ENCODE measurements around the gene EIPR1. TPM values are rescaled to one million over a fixed set of nuclear protein-coding genes. Genes with fewer than 3 reads are reported as not detected.

The EIPR1 gene
- total and polyA plus RNA-seq, 9 donors, result 16.9 to 22.8 (median 18.7) TPM

- no peak for DNase-seq
- no peak overlapping the region for H3K27ac ChIP-seq (ENCODE audit: low read length)
- no peaks in the 10 kb centered on the region for H3K4me1 ChIP-seq (ENCODE audit: control insufficient read depth, insufficient read depth, low read length)
- no CpG with 5 or more reads among the region's 6 CpGs for WGBS (ENCODE audit: insufficient coverage)
- H3K36me3 ChIP-seq (ENCODE audit: control insufficient read depth, insufficient read depth, low read length), result no peaks in the 10 kb centered on the region
- H3K27me3 ChIP-seq (ENCODE audit: control insufficient read depth, insufficient read depth, low read length), result no peaks in the 10 kb centered on the region
- H3K9me3 ChIP-seq (replicated peaks; ENCODE audit: control insufficient read depth, low read depth, low read length), result peaks cover 7% of the 10 kb centered on the region
- H3K4me3 ChIP-seq (ENCODE audit: low read length), result no peak overlapping the region
These were observed 215.1 kb downstream of the EIPR1 start for GRCh38 chr2:3162442-3163077.

GRCh38 chr2:3160751-3161330, 216.8 kb downstream of the EIPR1 start:
- DNase-seq, result no peak
- H3K27ac ChIP-seq (ENCODE audit: low read length), result no peak overlapping the region
- H3K9me3 ChIP-seq (replicated peaks; ENCODE audit: control insufficient read depth, low read depth, low read length), result peaks cover 7% of the 10 kb centered on the region
- no peaks in the 10 kb centered on the region for H3K4me1 ChIP-seq (ENCODE audit: control insufficient read depth, insufficient read depth, low read length)
- no peaks in the 10 kb centered on the region for H3K36me3 ChIP-seq (ENCODE audit: control insufficient read depth, insufficient read depth, low read length)
- WGBS (ENCODE audit: insufficient coverage), result 100% methylated on average over 1 of the region's 6 CpGs
- H3K27me3 ChIP-seq (ENCODE audit: control insufficient read depth, insufficient read depth, low read length), result no peaks in the 10 kb centered on the region
- no peak overlapping the region for H3K4me3 ChIP-seq (ENCODE audit: low read length)

GRCh38 chr2:3159782-3160545, 217.7 kb downstream of the EIPR1 start:
- no peak overlapping the region for H3K27ac ChIP-seq (ENCODE audit: low read length)
- no peaks in the 10 kb centered on the region for H3K4me1 ChIP-seq (ENCODE audit: control insufficient read depth, insufficient read depth, low read length)
- peaks cover 7% of the 10 kb centered on the region for H3K9me3 ChIP-seq (replicated peaks; ENCODE audit: control insufficient read depth, low read depth, low read length)
- 65% methylated on average over 13 of the region's 23 CpGs for WGBS (ENCODE audit: insufficient coverage)
- H3K4me3 ChIP-seq (ENCODE audit: low read length), result no peak overlapping the region
- no peak for DNase-seq
- H3K36me3 ChIP-seq (ENCODE audit: control insufficient read depth, insufficient read depth, low read length), result no peaks in the 10 kb centered on the region
- H3K27me3 ChIP-seq (ENCODE audit: control insufficient read depth, insufficient read depth, low read length), result no peaks in the 10 kb centered on the region

GRCh38 chr2:3154700-3155099, 222.9 kb downstream of the EIPR1 start:
- Histone ChIP-seq H3K9me3 (replicated peaks; ENCODE audit: control insufficient read depth, low read depth, low read length) (peaks cover 3% of the 10 kb centered on the region), H3K4me1 (ENCODE audit: control insufficient read depth, insufficient read depth, low read length) (peaks cover 5% of the 10 kb centered on the region), H3K4me3 (ENCODE audit: low read length) (no peak overlapping the region), H3K27ac (ENCODE audit: low read length) (no peak overlapping the region), H3K27me3 (ENCODE audit: control insufficient read depth, insufficient read depth, low read length) (no peaks in the 10 kb centered on the region), H3K36me3 (ENCODE audit: control insufficient read depth, insufficient read depth, low read length) (no peaks in the 10 kb centered on the region)
- 73% methylated on average over 7 of the region's 9 CpGs for WGBS (ENCODE audit: insufficient coverage)
- no peak for DNase-seq

- Histone ChIP-seq H3K27ac (ENCODE audit: low read length) (no peak overlapping the region), H3K9me3 (replicated peaks; ENCODE audit: control insufficient read depth, low read depth, low read length) (peaks cover 3% of the 10 kb centered on the region), H3K4me1 (ENCODE audit: control insufficient read depth, insufficient read depth, low read length) (peaks cover 8% of the 10 kb centered on the region), H3K4me3 (ENCODE audit: low read length) (no peak overlapping the region), H3K36me3 (ENCODE audit: control insufficient read depth, insufficient read depth, low read length) (no peaks in the 10 kb centered on the region), H3K27me3 (ENCODE audit: control insufficient read depth, insufficient read depth, low read length) (no peaks in the 10 kb centered on the region)
- DNase-seq, result no peak
- WGBS (ENCODE audit: insufficient coverage), result 60% methylated on average over 1 of the region's 7 CpGs
These were observed 223.5 kb downstream of the EIPR1 start for GRCh38 chr2:3154146-3154545.

- H3K27ac ChIP-seq (ENCODE audit: low read length), result no peak overlapping the region
- H3K36me3 ChIP-seq (ENCODE audit: control insufficient read depth, insufficient read depth, low read length), result no peaks in the 10 kb centered on the region
- DNase-seq, result peak; percentile 51
- H3K4me1 ChIP-seq (ENCODE audit: control insufficient read depth, insufficient read depth, low read length), result peaks cover 19% of the 10 kb centered on the region
- H3K27me3 ChIP-seq (ENCODE audit: control insufficient read depth, insufficient read depth, low read length), result no peaks in the 10 kb centered on the region
- H3K9me3 ChIP-seq (replicated peaks; ENCODE audit: control insufficient read depth, low read depth, low read length), result peaks cover 3% of the 10 kb centered on the region
- no peak overlapping the region for H3K4me3 ChIP-seq (ENCODE audit: low read length)
- WGBS (ENCODE audit: insufficient coverage), result 67% methylated on average over 4 of the region's 6 CpGs
These were observed 226.3 kb downstream of the EIPR1 start for GRCh38 chr2:3151153-3151918.

- H3K27ac ChIP-seq (ENCODE audit: low read length), result no peak overlapping the region
- no peaks in the 10 kb centered on the region for H3K36me3 ChIP-seq (ENCODE audit: control insufficient read depth, insufficient read depth, low read length)
- H3K9me3 ChIP-seq (replicated peaks; ENCODE audit: control insufficient read depth, low read depth, low read length), result peaks cover 3% of the 10 kb centered on the region
- peaks cover 19% of the 10 kb centered on the region for H3K4me1 ChIP-seq (ENCODE audit: control insufficient read depth, insufficient read depth, low read length)
- 72% methylated on average over 9 of the region's 15 CpGs for WGBS (ENCODE audit: insufficient coverage)
- H3K27me3 ChIP-seq (ENCODE audit: control insufficient read depth, insufficient read depth, low read length), result no peaks in the 10 kb centered on the region
- DNase-seq, result no peak
- H3K4me3 ChIP-seq (ENCODE audit: low read length), result no peak overlapping the region
These were observed 228.0 kb downstream of the EIPR1 start for GRCh38 chr2:3149441-3150217.

GRCh38 chr2:3148716-3149115, 228.9 kb downstream of the EIPR1 start:
- Histone ChIP-seq H3K27me3 (ENCODE audit: control insufficient read depth, insufficient read depth, low read length) (no peaks in the 10 kb centered on the region), H3K9me3 (replicated peaks; ENCODE audit: control insufficient read depth, low read depth, low read length) (peaks cover 3% of the 10 kb centered on the region), H3K4me3 (ENCODE audit: low read length) (no peak overlapping the region), H3K4me1 (ENCODE audit: control insufficient read depth, insufficient read depth, low read length) (peaks cover 19% of the 10 kb centered on the region), H3K36me3 (ENCODE audit: control insufficient read depth, insufficient read depth, low read length) (no peaks in the 10 kb centered on the region), H3K27ac (ENCODE audit: low read length) (no peak overlapping the region)
- 80% methylated on average over 17 of the region's 17 CpGs for WGBS (ENCODE audit: insufficient coverage)
- DNase-seq, result no peak

- H3K4me1 ChIP-seq (ENCODE audit: control insufficient read depth, insufficient read depth, low read length), result peaks cover 19% of the 10 kb centered on the region
- peaks cover 3% of the 10 kb centered on the region for H3K9me3 ChIP-seq (replicated peaks; ENCODE audit: control insufficient read depth, low read depth, low read length)
- no peak overlapping the region for H3K27ac ChIP-seq (ENCODE audit: low read length)
- H3K4me3 ChIP-seq (ENCODE audit: low read length), result no peak overlapping the region
- no peak for DNase-seq
- 83% methylated on average over 34 of the region's 39 CpGs for whole genome bisulfite sequencing (ENCODE audit: insufficient coverage)
- no peaks in the 10 kb centered on the region for H3K27me3 ChIP-seq (ENCODE audit: control insufficient read depth, insufficient read depth, low read length)
- H3K36me3 ChIP-seq (ENCODE audit: control insufficient read depth, insufficient read depth, low read length), result no peaks in the 10 kb centered on the region
These were observed 229.7 kb downstream of the EIPR1 start for GRCh38 chr2:3147651-3148530.

Measured in muscle of leg (tissue), 11 donors.